Activated CD4-positive, alpha-beta T cell treated with anti-CD3 and anti-CD28 coated beads for 36 hours (primary cell): Measurements from ENCODE around the gene ADAMTS14. TPM values are rescaled to one million over a fixed set of nuclear protein-coding genes. Genes with fewer than 3 reads are reported as not detected.

Experiments
- ATAC-seq: fragments of 200-7000 bp; cut with Tn5 transposase; one replicate; pipeline ENCODE4 v1.10.0; 2021; ENCODE audit warnings: mild to moderate bottlenecking, moderate library complexity
- CTCF ChIA-PET: fragments of 350-600 bp; sonication (Branson Sonifier 250); formaldehyde crosslinking; loops from one replicate; lab custom pipeline; 2021; ENCODE audit warnings: antibody characterized with exemption; lab: Charles Lee
- POLR2A ChIA-PET: fragments of 350-600 bp; sonication (Branson Sonifier 250); formaldehyde crosslinking; loops from one replicate; lab custom pipeline; 2021; ENCODE audit warnings: antibody characterized with exemption, inconsistent platforms; lab: Charles Lee
- DNase-seq: peaks from one replicate; pipeline ENCODE4 v3.0.0-alpha.2; 2020
- H3K27ac Mint-ChIP-seq: one replicate; pipeline ENCODE4 v1.8.0; 2021; ENCODE audit warnings: mixed read lengths
- H3K27me3 Mint-ChIP-seq: one replicate; pipeline ENCODE4 v1.8.0; 2021; ENCODE audit warnings: mixed read lengths
- H3K36me3 Mint-ChIP-seq: one replicate; pipeline ENCODE4 v1.8.0; 2021; ENCODE audit warnings: low read depth, mixed read lengths
- H3K4me1 Mint-ChIP-seq: one replicate; pipeline ENCODE4 v1.8.0; 2021; ENCODE audit warnings: mixed read lengths
- H3K4me3 Mint-ChIP-seq: one replicate; pipeline ENCODE4 v1.8.0; 2021; ENCODE audit warnings: mild to moderate bottlenecking, moderate library complexity, mixed read lengths
- H3K9me3 Mint-ChIP-seq: one replicate; pipeline ENCODE4 v1.8.0; 2021; ENCODE audit warnings: low read depth, mixed read lengths
- intact Hi-C, 2 experiments: fragments of 100-400 bp; cut with DNase I in 1 of 2; cut with micrococcal nuclease in 1 of 2; formaldehyde crosslinking; loops; one replicate each; pipeline versions ENCODE4 v1.14.2 to v1.15.1; 2022 to 2024; cut with DNase I, micrococcal nuclease
- total RNA-seq, 2 experiments: library from RNA; stranded (reverse); gene quantifications; one replicate each; pipeline ENCODE4 v1.2.3, GENCODE V29; 2021

The ADAMTS14 gene
- total RNA-seq, 2 experiments from 2014 or later: not detected

DNA sequence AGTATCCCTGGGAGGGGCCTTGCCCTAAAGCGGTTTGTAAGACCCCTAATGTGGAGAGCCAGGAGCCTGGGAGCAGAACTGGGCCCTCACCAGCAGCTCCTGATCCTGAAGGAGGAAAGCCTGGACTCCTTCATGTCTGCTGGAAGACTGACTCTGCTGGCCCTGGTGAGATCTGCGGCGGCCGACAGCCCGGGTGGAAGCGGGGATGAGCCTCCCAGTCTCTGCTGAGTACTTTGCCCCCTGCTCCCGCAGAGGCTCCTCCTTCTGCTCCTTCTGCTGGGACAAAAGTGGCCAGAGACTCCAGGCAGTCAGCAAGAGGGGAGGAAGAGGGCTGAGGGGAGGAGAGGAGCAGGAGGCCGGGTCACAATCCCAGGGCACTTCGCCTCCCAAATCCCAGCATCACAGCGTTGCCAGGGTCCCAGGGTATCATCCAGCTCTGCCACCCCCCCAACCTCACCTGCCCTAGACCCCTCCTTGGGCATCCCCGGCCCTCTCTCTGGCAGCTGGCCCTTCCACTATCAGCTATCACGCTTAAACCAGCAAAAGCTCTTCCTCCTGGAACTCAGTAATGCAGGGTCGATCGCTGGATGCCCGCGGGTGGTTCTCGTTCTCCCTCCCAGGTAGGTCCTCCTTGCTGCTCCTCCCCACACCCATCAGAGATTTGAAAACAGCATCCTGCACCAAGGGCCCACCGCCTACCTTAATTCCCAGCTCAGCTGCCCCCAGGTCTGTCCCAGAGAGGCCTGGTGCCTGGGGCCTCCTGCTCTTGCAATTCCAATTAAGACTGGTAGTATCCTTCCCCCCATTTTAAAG lies 105.0 kb downstream of the ADAMTS14 start:
- H3K4me1 Mint-ChIP-seq: no peaks in the 10 kb centered on the region
- POLR2A ChIA-PET: no interaction called here

DNA sequence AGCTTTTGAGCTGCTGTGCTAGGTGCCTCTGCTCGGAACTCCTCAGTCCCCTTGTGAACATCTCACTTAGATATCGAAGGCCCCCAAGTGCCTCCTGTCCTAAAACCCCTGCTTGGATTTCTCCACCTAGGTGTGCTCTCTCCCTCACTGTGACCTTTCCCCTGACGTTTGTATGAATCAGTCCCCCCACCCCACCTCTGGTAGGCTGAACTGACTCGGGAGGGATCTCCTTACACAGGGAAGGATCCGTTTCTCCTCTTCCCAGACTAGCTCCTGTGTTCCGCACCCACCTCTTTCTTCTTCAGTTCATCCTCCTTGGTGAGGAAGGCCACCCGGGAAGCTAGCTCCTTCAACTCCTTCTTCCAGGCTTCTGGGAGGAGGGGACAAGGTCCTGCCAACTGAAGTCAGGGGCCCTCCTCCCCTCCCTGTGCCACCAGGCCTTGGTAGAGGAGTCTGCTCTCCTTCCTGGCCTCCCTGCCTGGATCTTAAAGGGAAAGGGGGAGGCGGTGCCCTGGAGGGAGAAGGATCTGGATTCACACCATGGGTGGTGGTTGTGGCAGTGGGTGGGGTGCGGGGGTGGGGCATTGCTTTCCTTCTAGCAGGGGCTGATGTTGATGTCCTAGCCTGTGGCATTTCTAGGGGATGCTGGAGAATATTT lies 106.1 kb downstream of the ADAMTS14 start:
- POLR2A ChIA-PET: no interaction called here
- H3K27ac Mint-ChIP-seq: no peak overlapping the region
- H3K4me3 Mint-ChIP-seq: no peak overlapping the region
- intact Hi-C loops: no loop called here
- no peaks in the 10 kb centered on the region for H3K4me1 Mint-ChIP-seq
- no peaks in the 10 kb centered on the region for H3K9me3 Mint-ChIP-seq
- CTCF ChIA-PET: no interaction called here
- no peaks in the 10 kb centered on the region for H3K36me3 Mint-ChIP-seq
- no peak for DNase-seq
- H3K27me3 Mint-ChIP-seq: peaks cover 3% of the 10 kb centered on the region
- ATAC-seq: no peak

More for the DNA sequence above, 105.0 kb downstream of the ADAMTS14 start:
- CTCF ChIA-PET: no interaction called here
- Mint-ChIP-seq H3K4me3 (no peak overlapping the region), H3K36me3 (no peaks in the 10 kb centered on the region), H3K9me3 (no peaks in the 10 kb centered on the region), H3K27ac (no peak overlapping the region), H3K27me3 (no peaks in the 10 kb centered on the region)
- DNase-seq: no peak
- intact Hi-C loops: no loop called here
- ATAC-seq: no peak

DNA sequence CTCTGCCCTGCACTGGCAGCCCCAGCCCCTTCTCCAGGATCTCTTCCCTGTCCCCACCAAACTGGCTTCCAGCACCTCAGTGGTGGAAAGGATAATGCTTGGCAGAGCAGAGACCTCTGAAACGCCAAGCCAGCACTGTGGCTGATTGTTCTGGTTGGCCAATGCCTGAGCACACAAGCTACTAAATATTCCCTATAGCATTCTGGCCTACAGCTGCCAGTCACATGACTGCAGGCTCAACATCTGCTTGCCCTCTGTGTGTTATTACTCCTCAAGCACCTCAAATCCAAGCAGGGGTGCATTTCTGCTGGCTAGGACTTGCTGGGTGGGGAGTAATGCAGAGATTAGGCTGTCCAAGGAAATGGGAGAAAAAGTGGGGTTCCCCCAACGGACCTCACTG lies 106.8 kb downstream of the ADAMTS14 start:
- CTCF ChIA-PET: no interaction called here

DNA sequence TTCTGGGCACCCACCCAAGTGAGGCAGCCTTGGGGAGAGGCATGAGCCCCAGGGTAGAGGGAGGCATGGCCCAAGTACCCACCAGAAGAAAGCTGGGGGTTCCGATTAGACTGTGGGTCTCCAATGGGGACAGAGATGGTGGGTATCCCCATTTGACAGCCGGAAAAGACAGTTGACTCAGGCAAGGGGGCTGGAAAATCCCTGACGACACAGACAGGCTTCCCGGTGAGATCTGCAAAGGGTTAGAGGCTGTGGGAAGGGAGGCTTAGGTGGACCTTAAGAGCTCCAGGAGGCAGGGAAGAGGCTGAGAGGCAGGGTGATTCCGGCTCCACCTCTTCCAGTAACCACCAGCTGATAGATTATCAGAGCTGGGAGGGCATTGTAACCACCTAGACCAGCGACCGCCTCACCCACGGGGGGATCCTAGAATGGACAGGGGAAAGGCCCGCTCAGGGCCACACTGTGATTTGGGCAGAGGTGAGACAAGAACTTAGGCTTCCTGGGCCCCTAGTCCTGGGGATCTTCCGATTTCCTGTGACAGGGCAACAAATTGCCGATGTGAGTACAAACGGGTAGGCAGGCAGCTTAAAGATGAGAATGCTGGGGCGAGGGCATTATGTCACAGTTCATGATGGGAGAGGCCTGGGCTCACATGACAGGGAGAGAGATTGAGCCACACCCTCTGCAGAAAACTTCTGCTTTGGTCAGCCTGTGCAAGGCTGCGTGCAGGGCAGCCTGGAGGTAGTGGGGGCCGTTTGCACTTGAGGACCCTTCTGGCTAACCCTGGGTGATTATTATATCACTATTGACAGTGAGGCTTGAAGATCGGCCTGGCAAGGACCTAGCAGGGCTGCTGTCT lies 107.4 kb downstream of the ADAMTS14 start:
- CTCF ChIA-PET: interaction anchor here (0.7 kb wide), 1 partner anchor 394 kb away, joined by 4 read pairs; no protein-coding TSS in a partner anchor
- no peak for ATAC-seq
- intact Hi-C loops: no loop called here

More for the DNA sequence above, 106.8 kb downstream of the ADAMTS14 start:
- Mint-ChIP-seq H3K9me3 (no peaks in the 10 kb centered on the region), H3K27me3 (peaks cover 3% of the 10 kb centered on the region), H3K4me3 (no peak overlapping the region), H3K36me3 (no peaks in the 10 kb centered on the region), H3K4me1 (no peaks in the 10 kb centered on the region), H3K27ac (no peak overlapping the region)
- POLR2A ChIA-PET: no interaction called here
- no peak for DNase-seq
- no peak for ATAC-seq
- intact Hi-C loops: no loop called here

DNA sequence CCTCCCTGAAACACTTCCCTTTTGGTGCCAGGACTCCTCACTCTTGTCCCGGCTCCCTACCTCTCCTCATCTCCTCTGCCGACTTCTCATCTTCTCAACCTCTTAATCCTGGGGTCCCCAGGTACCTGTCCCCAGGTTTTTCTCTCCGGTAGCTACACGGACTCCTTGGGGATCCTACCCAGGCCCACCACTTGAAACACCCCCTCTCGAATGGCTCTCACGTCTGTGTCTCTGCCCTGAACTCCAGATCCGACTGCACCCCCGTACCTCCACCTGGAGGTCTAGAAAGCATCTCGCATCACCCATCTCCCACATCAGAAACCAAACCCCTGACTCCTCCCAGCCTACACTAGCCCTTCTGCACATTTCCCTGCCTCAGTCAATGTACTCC lies 108.1 kb downstream of the ADAMTS14 start:
- intact Hi-C loops: no loop called here
- no peaks in the 10 kb centered on the region for H3K36me3 Mint-ChIP-seq
- ChIA-PET POLR2A (no interaction called here), CTCF (no interaction called here)
- no peak overlapping the region for H3K4me3 Mint-ChIP-seq
- peaks cover 3% of the 10 kb centered on the region for H3K27me3 Mint-ChIP-seq
- no peak for DNase-seq
- no peaks in the 10 kb centered on the region for H3K9me3 Mint-ChIP-seq
- no peaks in the 10 kb centered on the region for H3K4me1 Mint-ChIP-seq
- no peak overlapping the region for H3K27ac Mint-ChIP-seq
- ATAC-seq: no peak

More for the DNA sequence above, 107.4 kb downstream of the ADAMTS14 start:
- Mint-ChIP-seq H3K27ac (no peak overlapping the region), H3K4me1 (no peaks in the 10 kb centered on the region), H3K27me3 (peaks cover 3% of the 10 kb centered on the region), H3K9me3 (no peaks in the 10 kb centered on the region), H3K36me3 (no peaks in the 10 kb centered on the region), H3K4me3 (no peak overlapping the region)
- DNase-seq: no peak
- POLR2A ChIA-PET: no interaction called here

DNA sequence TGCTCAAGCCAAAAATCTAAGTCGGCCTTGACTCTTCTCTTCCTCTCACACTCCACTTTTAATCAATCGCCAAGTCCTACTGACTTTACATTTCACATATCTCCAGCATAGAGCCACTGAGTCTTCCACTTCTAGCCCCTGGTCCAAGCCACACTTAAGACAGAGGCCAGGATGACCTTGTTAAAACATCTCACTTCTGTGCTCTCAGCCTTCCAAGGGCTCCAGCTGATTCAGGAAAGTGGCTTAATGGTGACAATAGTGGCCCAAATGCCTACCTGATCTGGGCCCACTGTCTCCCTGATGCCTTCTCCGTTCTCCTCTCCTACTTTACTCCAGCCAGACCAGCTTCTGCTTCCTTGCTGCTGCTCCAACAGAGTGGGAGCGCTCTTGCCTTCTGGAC lies 108.5 kb downstream of the ADAMTS14 start:
- H3K4me1 Mint-ChIP-seq: no peaks in the 10 kb centered on the region
- no peaks in the 10 kb centered on the region for H3K36me3 Mint-ChIP-seq
- DNase-seq: no peak
- H3K27ac Mint-ChIP-seq: no peak overlapping the region
- intact Hi-C loops: no loop called here
- ChIA-PET POLR2A (no interaction called here), CTCF (interaction anchor here (0.6 kb wide), 1 partner anchor 18 kb away, joined by 3 read pairs; no protein-coding TSS in a partner anchor)
- no peaks in the 10 kb centered on the region for H3K9me3 Mint-ChIP-seq
- H3K27me3 Mint-ChIP-seq: peaks cover 3% of the 10 kb centered on the region
- no peak overlapping the region for H3K4me3 Mint-ChIP-seq
- ATAC-seq: no peak

DNA sequence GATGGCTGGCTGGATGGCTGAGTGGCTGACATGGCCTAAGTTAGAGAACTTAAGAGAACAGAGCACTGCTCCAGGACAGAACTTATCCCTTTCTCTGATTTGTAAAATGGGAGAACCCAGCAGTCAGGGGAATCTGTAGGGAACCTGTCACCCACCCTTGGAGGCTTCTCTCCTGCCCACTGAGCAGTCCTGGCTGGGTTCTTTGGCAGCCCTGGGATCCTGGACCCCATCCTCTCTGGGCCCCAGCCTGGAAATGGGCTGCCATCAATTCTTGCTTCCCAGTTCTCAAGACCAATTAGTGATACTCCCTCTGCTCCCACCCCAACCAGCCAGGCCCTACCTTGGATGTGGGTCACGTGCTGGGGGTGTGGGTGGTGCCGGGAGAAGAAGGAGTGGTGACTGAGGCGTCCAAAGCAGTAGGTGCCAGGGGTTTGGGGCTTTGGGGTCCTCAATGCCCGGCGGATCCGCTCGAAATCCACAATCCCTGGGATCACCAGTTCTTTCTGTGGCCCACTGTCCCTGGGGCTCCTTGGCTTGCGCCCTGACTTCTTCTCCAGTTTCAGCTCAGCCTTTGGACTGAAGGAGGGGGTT lies 109.2 kb downstream of the ADAMTS14 start:
- Mint-ChIP-seq H3K36me3 (no peaks in the 10 kb centered on the region), H3K9me3 (no peaks in the 10 kb centered on the region), H3K4me3 (no peak overlapping the region), H3K4me1 (no peaks in the 10 kb centered on the region), H3K27me3 (peaks cover 3% of the 10 kb centered on the region), H3K27ac (no peak overlapping the region)
- ChIA-PET POLR2A (no interaction called here), CTCF (interaction anchor here (0.6 kb wide), 3 partner anchors 17 to 187 kb away, joined by 3 to 4 read pairs (median 3); no protein-coding TSS in a partner anchor)
- intact Hi-C loops: no loop called here
- no peak for ATAC-seq
- no peak for DNase-seq

DNA sequence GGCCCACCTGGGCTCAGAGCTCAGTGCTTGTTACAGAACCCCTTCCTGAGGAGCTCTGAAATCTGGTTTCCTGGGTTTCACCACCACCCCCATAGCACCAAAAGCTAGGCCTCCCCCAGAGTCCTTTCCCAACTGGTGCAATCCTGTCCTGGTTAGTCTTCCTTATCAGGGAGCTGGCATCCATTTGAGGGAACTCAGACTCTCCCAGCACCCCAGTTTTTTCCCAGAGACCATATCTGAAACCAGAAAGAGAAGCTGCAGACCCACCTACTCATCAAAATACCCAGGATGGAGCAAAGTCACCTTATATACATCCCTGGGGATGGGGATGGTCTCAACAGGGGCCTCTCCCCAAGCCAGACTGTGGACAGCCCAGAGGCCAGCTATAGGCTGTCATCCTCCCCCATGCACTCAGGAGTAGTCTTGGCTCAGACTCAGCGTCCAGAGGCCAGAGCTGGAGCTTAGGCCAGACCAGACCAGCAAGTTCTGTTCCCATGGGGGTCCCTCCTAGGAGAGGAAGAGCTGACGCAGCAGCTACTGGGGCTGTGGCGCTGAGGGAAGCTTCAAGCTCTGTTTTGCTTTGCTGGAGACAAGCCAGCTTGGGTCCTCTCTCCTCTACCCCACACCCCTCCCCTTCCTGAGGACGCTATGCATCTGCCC lies 109.9 kb downstream of the ADAMTS14 start:
- Mint-ChIP-seq H3K36me3 (no peaks in the 10 kb centered on the region), H3K4me3 (no peak overlapping the region), H3K9me3 (no peaks in the 10 kb centered on the region), H3K4me1 (peaks cover 5% of the 10 kb centered on the region), H3K27ac (no peak overlapping the region), H3K27me3 (peaks cover 3% of the 10 kb centered on the region)
- intact Hi-C loops: no loop called here
- CTCF ChIA-PET: interaction anchor here (0.6 to 0.7 kb wide), 5 partner anchors 12 to 188 kb away, joined by 3 to 4 read pairs (median 3); no protein-coding TSS in a partner anchor
- DNase-seq (no peak), ATAC-seq (no peak)
- POLR2A ChIA-PET: no interaction called here

DNA sequence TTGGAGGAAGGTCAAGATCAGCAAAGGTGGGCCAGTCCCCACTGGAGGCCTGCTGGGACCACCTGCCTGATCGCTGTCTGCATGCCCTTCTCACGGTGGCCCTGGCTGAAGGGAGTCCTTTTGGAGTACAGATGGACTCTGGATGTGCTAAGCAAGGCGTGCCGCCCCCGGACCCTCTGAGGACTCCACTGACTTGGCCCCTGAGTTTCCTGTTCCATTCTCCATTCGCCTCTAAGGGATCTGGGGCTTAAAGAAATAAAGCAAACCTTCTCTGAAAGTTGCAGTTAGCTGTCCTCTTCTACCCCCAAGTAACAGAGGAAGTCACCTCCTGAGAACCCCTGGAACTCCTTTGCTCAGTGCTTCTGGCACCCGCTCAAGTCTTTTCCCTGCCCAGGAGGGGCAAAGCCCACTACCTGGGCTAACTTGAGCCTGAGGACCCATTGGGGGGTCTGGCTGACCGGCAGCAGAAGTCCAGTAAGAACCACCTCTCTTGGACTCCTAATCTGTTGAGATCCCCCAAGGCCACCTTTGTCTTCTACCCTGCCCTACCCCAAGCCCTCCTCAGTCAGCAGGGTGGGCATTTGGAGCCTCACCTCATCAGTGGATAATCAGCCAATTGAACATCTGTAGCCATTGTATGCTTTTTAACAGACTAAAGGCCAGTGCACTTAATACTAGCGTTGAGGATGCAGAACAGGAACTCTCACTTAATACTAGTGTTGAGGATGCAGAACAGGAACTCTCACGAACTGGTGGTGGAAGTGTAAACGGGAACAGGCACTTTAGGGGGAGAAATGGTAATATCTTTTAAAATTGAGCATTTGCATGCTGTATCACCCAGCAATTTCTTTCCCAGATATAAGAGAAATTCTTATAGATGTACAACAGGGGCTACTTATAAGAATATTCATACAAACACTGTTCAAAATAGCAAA lies 110.7 kb downstream of the ADAMTS14 start:
- CTCF ChIA-PET: interaction anchor here (0.6 to 0.7 kb wide), 3 partner anchors 11 to 182 kb away, joined by 3 read pairs; no protein-coding TSS in a partner anchor
- ATAC-seq (no peak), DNase-seq (no peak)
- H3K4me3 Mint-ChIP-seq: no peak overlapping the region
- H3K27me3 Mint-ChIP-seq: peaks cover 3% of the 10 kb centered on the region
- peaks cover 5% of the 10 kb centered on the region for H3K4me1 Mint-ChIP-seq
- no peaks in the 10 kb centered on the region for H3K9me3 Mint-ChIP-seq
- no peak overlapping the region for H3K27ac Mint-ChIP-seq
- POLR2A ChIA-PET: no interaction called here
- intact Hi-C loops: no loop called here
- no peaks in the 10 kb centered on the region for H3K36me3 Mint-ChIP-seq

DNA sequence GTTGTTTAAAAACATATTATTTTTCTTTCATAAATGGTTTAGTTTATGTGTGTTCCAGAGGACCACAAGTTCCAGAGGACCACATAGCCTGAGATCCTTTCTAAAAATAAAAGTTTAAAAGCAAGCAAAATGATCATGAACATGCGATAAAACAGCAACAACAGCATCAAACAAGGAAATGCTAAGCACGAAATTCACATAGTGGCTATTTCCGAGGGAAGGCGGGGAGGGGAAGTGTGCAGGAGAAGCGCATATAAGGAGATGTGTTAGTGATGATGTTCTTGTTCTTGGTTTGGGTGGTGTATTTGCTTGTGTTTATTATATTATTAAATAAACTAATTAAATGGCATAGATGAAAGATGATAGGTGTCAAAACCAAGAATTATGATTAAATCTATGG lies 111.7 kb downstream of the ADAMTS14 start:
- DNase-seq (no peak), ATAC-seq (no peak)
- peaks cover 6% of the 10 kb centered on the region for H3K27me3 Mint-ChIP-seq
- intact Hi-C loops: no loop called here
- POLR2A ChIA-PET: no interaction called here
- CTCF ChIA-PET: no interaction called here
- no peaks in the 10 kb centered on the region for H3K36me3 Mint-ChIP-seq
- H3K4me1 Mint-ChIP-seq: peaks cover 5% of the 10 kb centered on the region
- H3K4me3 Mint-ChIP-seq: no peak overlapping the region
- H3K27ac Mint-ChIP-seq: no peak overlapping the region
- H3K9me3 Mint-ChIP-seq: no peaks in the 10 kb centered on the region
